ENCODE data around the gene ADH4.

ADH4 gene

GRCh38 chr4:99078931-99079624 lies 65.0 kb downstream of the ADH4 start:
- DNase-seq = no peak

GRCh38 chr4:99078336-99078735 lies 65.8 kb downstream of the ADH4 start:
- no peak for DNase-seq

- DNase-seq = no peak
Observed at GRCh38 chr4:99077177-99077576, 66.9 kb downstream of the ADH4 start.

GRCh38 chr4:99076292-99076976 lies 67.7 kb downstream of the ADH4 start:
- DNase-seq = no peak

- DNase-seq = no peak
Observed at GRCh38 chr4:99074816-99075215, 69.3 kb downstream of the ADH4 start.
